Activated T-helper 9 cell treated with anti-CD3 and anti-CD28 coated beads, Interleukin-2, amount 50 U/mL, for 16 hours (primary cell): ENCODE results near the gene AGRN.
"Not testable (repeated sequence)": the region's sequence is repeated elsewhere in the genome, so short reads cannot be mapped to it uniquely, and the experiment has no call there.

Source experiments
- DNase-seq: peaks from one replicate; pipeline ENCODE4 v3.0.0-alpha.2; 2020; ENCODE audit warnings: low read depth

Gene AGRN

DNA sequence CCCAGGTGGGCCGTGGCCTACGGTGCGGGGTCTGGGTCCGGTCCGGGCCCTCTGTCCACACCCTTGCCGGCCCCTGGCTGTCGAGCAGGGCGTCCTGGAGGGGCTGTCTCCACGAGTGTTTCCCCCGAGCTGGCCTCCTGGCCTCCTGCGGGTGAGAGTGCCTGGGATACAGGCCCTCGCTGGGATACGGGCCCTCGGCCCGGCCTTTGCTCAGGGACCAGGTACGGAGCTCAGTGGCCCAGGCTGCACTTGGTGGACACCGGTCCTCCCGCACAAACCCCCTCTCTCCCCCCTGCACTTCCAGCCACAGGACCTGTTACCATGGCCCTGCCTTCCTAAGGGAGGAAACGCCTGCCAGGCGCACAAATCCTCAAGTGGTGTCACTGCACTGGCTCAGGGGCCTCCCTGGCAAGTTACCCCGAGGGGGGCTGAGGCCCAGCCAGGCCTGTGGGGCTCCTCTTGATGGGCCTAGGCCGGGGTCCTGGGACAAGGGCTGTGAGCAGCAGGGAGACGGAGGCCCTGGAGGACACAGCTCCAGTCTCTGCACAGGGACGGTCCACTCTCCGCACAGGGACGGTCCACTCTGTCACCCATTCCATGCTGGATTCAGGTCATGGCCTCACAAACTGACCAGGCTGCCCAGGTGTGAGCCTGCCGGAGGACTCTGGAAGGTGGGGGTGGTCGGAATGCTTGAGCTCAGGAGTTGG lies 72.4 kb downstream of the AGRN start:
- no peak for DNase-seq

DNA sequence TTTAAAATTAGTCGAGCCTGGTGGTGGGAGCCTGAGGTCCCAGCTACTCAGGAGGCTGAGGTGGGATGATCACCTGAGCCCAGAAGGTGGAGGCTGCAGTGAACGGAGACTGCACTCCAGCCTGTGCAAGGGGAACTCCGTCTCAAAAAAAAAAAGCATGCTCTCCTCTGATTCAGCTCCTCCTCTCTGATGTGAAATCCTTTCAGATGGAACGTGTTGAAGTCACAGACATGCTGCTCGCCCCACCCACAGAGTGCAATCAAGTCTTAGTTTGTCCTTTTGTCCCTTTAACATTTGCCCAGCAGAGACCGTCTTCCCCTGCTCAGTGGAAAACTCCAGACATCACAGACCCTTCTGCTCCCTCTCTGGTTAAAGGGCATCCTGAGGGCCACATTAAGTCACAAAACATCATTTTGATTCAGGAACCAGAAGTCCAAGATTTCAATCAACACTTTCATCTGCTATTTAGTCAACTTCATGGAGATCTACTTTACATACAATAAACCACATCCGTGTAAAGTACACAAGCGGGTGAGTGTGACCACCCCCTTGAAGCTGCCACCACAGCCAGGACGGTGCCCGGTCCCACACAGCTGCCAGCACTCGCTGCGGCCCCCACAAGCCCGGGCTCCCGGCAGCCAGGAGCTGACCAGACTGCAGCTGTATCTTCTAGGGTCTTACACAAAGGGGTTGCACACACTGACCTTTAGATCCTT lies 73.1 kb downstream of the AGRN start:
- DNase-seq, result no peak

DNA sequence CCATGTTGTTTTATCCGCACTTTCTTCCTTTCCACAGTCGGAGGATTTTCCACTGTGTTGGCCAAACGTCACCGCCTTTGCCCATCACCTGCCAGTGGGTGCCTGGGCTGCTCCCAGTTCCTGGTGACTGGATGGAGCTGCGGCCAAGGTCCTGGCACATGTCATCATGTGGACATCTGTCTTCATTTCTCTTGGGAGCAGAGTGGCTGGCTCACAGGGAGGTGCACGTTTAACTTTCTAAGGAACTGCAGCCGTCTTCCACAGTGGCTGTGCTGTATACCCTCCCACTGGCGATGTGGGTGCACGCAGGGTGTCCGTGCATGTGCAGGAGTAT lies 73.7 kb downstream of the AGRN start:
- no peak for DNase-seq

DNA sequence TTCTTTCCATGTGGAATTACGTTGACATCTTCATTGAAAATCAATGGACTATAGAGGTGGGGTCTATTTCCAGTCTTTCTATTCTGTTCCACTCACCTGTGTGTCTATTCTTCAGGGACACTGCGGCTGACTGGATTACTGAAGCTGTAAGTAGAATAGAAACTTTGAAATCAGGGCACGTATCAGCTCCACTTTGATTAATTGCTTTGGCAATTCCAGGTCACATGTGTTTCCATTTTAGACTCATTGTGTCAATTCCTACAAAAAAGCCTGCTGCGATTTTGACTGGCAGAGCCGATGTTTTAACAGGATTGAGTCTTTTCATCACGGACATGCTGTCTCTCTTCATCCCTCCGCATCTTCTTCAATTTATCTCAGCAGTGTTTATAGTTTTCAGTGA lies 75.1 kb downstream of the AGRN start:
- no peak for DNase-seq

DNA sequence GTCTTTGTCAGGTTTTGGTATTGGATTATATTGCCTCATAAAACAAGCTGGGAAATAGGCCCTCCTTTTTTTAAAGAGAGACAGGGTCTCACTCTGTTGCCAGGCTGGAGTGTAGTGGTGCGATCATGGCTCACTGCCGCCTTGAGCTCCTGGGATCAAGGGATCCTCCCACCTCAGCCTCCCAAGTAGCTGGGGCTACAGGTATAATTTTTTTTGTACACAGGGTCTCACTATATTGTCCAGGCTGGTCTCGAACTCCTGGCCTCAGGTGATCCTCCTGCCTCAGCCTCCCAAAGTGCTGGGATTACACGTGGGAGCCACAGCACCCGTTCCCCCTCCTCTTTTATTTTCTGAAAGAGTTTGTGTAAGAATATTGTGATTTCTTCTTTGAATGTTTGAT lies 76.2 kb downstream of the AGRN start:
- not testable (repeated sequence) for DNase-seq

DNA sequence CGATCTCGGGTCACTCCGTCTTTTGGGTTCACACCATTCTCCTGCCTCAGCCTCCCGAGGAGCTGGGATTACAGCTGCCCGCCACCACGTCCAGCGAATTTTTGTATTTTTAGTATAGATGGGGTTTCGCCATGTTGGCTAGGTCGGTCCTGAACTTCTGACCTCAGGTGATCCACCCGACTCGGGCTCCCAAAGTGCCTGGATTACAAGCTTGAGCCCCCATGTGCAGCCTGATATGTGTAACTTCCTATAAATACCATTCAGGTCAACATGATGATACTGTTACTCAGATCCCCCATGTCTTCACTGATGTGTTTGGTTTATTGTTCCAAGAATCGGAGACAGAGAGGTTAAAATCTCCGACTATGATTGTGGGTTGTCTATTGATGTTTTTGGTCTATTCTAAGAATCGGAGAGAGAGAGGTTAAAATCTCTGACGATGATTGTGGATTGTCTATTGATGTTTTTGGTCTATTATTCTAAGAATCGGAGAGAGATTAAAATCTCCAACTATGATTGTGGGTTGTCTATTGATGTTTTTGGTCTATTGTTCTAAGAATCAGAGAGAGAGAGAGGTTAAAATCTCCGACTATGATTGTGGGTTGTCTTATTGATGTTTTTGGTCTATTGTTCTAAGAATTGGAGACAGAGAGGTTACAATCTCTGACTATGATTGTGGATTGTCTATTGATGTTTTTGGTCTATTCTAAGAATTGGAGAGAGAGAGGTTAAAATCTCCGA lies 78.9 kb downstream of the AGRN start:
- no peak for DNase-seq

DNA sequence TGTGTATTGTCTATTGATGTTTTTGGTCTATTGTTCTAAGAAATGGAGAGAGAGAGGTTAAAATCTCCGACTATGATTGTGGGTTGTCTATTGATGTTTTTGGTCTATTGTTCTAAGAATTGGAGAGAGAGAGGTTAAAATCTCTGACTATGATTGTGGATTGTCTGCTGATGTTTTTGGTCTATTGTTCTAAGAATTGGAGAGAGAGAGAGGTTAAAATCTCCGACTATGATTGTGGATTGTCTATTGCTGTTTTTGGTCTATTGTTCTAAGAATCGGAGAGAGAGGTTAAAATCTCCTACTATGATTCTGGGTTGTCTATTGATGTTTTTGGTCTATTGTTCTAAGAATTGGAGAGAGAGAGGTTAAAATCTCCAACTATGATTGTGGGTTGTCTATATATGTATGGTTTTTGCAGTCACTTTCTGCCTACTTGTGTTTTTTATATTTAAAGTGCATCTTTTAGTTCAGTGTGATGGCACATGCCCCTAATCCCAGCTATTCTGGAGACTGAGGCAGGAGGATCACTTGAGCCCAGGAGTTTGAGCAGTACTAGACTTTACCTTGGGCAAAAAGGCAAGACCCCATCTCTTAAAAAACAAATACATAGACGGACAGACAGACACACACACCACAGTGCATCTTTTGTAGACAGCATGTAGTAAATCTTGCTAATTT lies 79.7 kb downstream of the AGRN start:
- DNase-seq, result no peak

DNA sequence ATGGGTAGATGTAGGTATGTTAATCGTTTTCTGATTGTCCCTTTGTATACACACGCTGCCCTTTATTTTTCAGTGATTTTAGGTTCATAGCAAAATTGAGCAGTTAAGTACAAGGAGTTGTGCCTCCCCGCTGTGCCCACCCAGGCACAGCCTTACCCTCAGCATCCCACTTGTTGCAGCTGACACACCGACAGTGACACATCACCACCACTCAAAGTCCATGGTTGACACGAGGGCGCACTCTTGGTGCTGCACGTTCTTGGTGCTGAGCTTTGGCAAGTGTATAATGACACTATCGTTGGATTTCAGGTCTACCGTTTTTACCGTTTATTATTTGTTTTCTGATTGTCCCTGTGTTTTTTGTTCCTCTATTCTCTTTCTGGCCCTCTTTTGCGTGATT lies 80.4 kb downstream of the AGRN start:
- DNase-seq, result no peak

DNA sequence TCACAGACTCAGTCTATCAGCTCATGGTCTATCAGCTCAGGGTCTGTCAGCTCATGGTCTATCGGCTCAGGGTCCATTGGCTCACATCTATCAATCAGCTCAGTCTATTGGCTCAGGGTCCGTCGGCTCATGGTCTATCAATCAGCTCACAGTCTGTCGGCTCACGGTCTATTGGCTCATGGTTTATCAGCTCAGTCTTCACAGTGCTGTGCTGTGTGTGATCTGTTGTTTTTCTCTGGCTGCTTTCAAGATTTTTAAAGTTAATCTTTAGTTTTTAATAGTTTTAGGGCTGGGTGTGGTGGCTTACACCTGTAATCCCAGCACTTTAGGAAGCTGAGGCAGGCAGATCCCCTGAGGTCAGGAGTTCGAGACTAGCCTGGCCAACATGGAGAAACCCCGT lies 81.6 kb downstream of the AGRN start:
- DNase-seq, result no peak

DNA sequence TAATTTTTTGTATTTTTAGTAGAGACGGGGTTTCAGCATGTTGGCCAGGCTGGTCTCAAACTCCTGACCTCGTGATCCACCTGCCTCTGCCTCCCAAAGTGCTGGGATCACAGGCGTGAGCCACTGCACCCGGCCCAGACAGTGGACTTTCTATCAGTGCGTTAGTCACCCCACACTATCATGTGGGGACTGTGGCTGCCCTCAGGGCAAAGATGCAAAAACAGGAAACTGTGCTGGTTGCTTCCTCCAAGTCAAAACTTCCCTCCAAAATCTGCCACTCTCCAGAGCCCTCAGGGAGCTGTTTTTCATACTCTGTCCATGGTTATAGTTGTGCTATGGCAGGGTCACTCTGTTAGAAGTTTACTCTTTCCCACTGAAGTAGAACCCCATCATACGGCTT lies 84.2 kb downstream of the AGRN start:
- not testable (repeated sequence) for DNase-seq
